UCSD-AML1 (cell line): Measurements from ENCODE around the gene COMMD7.

Experiments
- DNase-seq: peaks from one replicate; lab custom pipeline; 2025; ENCODE audit not compliant: unreplicated experiment; lab: John Stamatoyannopoulos, UW

COMMD7 gene

DNA sequence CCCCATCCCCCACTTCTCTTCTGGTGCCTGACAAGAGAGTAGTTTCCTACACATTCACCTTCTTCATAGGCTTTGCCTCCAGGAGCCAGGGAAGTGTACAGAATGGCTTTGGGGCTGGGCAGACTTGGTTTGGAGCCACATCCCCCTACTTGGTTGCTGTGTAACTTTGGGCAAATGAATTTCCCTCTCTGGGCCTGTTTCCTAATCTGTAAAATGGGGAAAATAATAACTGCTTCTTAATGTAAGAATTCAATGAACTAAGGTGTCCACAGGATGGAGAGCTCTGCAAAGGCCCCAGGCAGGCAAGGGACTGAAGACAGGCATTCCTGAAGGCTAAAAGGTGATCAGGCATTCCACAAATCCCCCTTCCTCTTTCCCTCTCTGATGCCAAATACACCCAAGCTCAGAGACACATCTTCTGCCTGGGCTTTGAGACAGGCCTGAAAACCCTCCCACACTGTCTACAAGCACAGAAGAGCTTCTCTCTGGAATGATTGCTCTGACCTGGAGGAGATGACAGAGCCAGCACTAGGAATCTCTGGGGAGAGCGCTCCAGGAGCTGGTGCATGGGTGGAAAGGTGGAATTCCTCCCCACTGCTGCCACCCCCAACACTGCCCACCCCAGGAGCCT lies 62.6 kb downstream of the COMMD7 start:
- no peak for DNase-seq

DNA sequence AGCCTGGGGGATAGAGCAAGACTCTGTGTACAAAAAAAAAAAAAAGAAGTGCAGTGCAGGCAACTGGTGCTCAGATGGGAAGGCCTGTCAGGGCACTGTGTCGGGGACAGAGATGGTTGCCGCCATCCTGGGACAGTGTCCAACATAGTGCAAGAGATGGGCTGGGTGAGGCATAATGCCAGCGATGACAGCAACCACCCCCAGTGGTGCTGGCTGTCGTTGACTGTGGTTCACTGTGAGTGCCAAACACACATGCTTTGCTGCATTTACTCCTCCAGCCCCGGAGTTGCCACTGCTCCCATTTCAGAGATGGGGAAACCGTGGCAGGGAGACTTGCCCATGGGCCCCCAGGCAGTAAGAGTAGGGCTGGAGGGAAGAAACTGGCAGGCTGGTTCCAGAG lies 64.3 kb downstream of the COMMD7 start:
- no peak for DNase-seq

DNA sequence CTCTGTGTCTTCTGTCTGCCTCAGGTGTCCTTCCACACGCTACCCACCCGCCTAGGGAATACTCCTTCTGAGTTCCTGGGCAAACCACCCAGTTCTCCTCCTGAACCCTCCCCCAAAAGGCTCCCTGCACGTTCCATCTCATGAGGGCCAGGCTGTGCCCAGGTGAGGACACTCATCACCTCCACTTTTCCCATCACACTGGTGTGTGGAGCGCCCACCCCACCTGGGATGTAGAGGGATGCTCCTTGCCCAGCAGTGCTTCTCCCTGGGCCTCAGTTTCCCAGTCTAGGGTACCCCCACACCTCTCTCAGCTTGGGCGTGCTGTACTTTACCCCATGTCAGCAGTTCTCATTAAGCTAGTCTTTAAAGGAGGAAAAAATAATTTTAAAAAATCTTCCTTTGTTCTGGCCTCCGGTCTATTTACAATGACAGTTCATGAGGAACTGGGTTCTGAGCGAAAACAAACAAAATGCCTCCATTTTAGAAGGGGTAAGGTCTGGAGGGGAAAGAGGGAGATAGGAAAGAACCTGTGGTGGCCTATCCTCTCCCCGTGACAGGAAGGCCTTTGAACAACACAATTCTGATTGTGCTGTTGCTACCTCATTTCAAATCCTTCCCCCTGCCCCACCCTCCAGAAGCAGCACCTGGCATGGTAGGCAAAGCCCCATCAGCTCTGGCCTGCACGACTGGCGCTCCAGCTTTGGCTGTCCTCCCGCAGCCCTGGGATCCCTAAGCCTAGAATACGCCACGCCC lies 67.9 kb downstream of the COMMD7 start:
- DNase-seq = no peak

DNA sequence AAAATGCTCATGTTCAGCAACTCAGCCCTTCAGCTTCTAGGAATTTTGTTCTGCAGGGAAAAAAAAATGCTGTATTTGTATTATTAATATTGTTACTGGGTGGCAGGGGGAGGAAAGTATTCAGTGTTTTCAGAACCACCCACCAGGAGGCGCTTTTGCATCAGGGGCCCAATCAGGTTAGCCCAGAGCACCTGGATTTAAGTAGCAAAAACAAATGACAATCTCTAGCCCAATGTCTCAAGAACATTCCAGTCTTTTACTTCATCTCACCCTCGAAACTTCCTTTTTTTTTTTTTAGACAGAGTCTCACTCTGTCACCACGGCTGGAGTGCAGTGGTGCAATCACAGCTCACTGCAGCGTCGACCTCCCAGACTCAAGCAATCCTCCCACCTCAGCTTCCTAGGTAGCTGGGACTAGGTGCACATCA lies 68.9 kb downstream of the COMMD7 start:
- DNase-seq = peak; percentile 69

DNA sequence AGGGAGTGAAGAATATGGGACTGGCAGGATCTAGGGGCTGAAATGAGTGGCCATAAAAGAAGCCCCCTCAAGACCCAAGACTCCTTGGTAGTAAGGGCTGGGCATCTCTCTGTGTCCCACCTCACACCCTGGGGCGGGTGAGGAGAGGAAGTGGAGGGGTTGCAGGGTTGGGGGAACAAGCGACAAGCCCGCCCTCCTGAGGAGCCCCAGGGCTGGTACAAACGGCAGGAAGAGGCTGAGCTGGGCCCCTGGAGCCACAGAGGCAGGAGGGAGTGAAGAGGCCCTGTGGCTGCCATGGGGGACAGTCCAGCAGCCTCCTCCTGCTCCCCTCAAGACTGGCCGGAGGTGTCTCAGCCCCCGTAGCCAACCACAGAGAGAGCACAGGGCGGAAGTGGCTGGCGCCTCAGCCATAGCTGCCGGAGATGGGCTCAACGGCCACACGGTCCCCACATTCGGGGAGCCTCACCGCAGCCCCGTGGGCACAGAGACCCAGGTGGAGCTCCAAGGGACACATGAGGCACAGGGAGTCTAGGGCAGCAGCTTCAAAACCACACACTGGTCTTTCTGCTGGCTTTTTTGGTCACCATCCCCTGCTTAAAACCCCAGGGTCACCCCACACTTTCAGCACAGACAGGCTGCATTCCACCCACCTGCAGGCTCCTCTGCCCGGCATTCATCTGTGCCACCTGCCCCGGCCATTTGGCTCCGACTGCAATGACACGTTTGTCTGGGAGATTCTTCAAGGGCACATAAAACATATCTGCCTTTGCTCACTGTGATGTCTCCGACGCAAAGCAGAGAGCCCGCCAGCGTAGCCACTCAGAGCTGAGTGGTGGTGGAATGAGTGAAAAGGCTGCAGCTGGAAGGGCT lies 70.0 kb downstream of the COMMD7 start:
- peak; percentile 85 for DNase-seq

DNA sequence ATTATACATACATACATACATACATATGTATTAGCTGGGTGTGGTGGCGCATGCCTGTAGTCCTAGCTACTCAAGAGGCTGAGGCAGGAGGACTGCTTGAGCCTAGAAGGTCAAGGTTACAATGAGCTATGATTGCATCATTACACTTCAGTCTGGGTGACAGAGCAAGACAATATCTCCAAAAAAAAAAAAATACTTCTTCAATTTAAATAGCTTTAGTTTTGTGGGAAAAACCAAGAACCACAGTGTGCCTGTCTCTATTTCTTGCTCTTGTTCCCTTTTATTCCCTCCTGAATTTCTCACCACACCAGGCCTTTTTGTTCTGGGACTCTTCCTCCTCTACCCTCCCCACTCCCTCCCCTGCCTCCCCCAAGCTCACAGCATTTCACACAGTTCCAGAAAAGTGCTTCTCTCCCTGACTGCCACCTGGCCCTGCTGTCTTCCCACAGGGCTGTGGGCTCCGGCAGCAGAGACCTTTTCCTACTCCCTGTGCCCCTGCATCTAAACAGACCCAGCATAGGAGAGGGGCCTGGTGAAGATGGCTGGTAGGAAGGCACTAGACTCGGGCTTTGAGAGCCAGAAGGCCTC lies 70.8 kb downstream of the COMMD7 start:
- DNase-seq = peak; percentile 83

DNA sequence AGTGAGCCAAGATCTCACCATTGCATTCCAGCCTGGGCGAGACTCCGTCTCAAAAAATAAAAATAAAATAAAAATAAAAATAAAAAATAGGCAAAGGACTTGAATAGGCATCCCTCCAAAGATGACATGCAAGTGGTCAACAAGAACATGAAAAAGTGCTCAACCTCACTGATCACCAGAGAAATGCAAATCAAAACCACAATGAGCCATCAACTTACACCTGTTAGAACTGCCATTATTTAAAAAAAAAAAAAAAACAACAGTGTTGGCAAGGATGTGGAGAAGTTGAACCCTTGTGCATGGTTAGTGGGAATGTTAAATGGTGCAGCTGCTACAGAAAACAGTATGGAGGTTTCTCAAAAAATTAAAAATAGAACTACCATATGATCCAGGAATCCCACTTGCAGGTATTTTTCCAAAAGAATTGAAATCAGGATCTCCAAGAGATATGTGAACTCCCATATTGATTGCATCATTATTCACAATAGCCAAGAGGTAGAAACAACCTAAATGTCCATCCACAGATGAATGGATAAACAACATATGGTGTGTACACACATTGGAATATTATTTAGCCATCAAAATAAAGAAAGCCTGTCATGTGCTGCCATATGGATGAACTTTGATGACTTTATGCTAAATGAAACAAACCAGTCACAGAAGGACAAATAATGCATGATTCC lies 72.4 kb downstream of the COMMD7 start:
- no peak for DNase-seq

DNA sequence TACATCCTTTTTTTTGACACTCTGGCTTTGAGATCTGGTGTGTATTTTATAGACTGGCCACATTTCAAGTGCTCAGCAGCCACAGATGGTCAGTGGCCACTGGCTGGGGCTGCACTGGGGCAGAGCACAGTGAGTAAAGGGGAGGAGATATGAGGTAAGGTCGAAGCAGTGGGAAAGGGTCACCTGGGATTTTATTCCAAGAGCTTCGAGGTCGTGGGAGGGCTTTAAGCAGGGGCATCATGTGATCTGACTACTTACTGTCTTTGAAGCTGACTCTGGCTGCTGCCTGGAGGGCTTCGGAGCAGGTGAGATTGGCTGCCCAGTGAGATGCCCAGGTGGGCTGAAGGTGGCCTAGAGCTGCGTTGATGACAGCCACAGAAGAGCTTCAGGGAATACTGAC lies 76.2 kb downstream of the COMMD7 start:
- DNase-seq = no peak

DNA sequence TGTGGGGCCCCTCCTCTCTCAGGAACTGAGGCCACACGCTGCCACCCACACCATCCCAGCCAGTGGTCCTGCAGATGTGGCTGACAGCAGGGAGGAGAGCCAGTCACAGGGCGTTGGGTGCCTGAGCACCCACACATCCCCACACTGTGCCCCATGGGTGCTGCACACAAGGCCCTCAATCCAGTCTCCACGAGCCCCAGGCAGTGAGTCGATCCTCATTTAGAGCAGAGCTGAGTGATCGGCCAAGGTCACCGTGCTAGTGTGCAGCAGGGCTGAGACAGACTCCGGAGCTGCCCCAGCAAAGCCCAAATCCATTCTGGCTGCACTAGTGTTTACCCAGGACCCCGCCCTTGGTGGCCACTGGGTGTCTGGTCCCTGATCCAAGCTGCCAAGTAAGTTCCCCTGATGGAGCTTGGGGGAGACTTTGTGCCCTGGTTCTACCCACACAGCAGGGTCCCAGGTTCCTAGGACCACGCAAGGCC lies 78.5 kb downstream of the COMMD7 start:
- peak; percentile 69 for DNase-seq

DNA sequence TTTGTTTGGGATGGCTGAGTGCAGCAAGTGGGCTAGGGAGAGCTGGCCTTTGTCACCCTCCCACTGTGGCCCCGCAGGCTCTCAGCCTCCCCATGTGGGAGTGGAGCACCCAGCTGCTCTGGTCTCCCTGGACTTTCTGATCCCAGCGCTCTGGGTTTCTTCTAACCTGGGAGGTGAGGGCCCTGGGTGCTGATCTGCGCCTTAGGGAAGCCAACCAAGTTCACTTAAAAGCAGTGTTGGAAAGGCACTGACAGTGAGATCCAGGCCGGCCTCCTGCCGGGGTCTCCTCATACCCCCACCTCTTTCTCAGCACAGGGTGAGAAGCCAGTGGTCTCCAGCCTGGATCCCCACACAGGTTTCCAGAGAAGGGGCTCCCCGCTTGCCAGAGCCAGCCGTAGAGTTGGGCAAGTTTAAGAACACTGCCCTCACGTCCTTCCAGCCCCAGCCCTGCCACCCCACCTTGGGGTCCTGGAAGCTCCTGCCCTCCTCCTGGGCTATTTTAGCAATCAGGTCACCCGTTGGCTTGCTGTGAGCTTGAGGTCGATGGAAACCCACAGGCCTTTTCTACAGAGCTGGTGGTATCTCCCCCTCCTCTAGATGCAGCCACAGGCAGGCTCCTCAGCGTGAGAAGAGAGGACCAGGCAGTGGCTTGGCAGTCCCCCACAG lies 79.1 kb downstream of the COMMD7 start:
- DNase-seq = no peak

DNA sequence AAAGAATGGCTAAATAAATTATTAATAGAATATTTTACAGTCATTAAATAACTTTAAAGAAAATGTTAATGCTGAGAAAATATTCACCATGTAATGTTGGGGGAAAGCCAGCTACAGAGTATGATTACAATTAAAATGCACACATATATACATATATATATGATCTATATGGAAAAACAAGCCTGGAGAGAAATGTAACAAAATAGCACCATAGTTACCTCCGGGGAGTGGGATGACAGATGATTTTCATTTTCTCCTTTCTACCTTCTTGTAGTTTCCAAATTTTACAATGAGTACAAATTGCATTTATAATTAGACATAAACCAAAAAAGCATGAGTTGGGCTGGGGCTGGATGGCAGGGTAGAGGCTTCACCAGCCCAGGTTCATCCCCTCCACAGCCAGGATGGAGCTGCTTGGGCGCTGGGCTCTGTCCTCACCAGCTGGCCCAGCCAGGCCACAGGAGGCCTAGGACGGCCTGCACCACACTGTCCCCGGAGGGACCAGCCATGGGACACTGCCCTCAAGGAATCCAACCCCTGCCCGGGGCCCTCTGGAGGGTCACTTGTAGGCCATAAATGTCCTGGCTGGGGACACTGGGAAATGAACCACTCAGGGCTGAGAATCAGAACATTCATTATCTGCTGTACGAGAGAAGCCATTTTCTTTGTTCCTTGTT lies 79.8 kb downstream of the COMMD7 start:
- DNase-seq = no peak

DNA sequence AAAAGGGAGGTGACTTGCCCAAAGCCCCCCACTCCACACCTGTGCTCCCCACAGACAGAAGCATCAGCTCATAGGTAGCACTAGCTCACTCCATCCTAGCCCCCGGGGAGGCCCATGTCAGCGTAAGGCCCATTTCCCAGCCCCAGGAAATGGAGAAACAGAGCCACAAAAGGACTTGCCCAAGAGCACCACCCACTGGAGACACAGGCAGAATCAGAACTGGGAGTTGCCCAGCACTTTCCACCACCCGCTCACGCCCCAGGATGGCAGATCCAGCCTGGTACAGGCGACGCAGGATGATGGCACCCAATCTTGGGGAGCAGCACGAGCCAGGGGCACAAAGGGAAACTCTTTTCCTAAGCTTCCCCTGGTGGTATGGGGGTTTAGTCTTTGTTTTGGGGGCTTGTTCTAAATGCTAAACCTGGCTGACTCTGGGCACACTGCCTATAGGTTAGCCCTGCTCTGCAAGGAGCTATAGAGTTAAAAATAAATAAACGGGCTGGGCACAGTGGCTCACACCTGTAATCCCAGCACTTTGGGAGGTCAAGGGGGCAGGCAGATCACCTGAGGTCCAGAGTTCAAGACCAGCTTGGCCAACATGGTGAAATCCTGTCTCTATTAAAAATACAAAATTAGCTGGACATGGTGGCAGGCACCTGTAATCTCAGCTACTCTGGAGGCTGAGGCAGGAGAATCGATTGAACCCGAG lies 81.3 kb downstream of the COMMD7 start:
- DNase-seq = no peak

DNA sequence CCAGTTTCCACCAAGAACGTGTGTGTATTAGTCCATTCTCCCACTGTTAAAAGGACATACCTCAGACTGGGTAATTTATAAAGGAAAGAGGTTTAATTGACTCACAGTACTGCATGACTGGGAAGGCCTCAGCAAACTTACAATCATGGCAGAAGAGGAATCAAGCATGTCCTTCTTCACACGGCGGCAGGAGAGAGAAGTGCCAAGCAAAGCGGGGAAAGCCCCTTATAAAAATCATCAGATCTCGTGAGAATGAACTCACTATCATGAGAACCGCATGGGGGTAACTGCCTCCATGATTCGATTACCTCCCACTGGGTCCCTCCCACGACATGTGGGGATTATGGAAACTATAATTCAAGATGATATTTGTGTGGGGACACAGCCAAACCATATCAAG lies 82.6 kb downstream of the COMMD7 start:
- DNase-seq = no peak

DNA sequence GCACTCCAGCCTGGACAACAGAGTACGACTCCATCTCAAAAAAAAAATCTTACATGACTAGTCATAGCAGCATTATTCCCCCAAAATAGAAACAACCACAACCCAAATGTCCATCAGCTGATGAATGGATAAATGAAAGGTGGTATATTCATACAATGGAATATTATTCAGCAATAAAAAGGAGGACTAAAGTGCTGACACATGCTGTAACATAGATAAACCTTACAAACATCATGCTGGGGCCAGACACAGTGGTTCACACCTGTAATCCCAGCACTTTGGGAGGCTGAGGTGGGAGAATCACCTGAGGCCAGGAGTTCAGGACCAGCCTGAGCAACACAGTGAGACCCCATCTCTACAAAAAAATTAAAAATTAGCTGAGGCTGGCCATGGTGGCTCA lies 86.4 kb downstream of the COMMD7 start:
- no peak for DNase-seq

DNA sequence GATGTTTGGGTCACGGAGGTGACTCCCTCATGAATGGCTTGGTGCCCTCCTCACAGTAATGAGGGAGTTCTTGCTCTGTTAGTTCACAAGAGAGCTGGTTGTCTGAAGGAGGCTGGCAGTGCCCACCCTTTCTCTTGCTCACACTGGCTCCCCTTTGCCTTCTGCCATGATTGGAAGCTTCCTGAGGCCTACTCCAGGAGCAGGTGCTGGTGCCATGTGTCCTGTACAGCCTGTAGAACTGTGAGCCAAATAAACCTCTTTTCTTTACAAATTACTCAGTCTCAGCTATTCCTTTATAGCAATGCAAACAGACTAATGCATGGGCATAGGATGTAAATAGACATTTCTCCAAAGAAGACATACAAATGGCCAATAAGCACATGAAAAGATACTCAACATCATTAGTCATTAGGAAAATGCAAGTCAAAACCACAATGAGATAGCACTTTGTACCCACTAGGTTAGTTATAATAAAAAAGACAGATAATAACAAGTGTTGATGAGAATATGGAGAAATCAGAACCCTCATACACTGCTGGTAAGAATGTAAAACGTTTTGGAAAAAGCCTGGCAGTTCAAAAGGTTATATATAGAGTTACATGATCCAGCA lies 87.3 kb downstream of the COMMD7 start:
- no peak for DNase-seq

DNA sequence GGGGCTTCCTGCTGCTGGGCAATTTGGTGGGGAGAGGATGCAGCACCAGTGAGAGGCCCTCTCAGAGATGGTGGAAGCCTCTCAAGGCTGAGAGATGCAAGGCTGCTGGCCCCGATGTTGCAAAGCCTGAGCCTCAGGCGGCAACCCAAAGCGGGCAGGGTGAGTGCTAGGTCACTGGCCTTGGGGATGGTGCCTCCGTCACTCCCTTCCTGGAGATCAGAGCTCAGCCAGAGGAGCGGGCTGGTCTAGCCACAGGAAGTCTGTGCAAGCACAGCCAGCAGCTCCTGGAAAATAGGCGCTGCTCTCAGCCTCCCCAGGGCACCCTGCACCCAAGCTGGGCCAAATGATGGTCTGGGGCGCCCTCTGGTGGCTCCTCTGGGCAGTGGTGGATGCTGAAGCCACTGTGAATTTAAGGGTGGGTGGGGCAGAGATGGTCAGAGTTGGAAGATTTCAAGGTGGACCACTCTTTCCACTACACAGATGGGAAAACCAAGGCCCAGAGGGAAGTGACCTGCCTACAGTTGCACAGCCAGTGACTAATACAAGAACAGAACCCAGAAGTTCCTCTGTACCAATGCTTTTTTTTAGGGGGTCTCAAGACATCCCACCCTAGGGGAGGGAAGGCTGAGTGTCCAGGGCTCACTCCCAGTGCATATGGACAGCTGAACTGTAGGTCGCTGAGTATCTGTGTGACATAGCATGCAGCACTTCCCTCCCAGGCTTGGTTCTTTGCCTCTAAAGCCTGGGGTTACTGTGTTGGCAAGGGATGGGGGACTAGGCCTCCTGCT lies 90.3 kb downstream of the COMMD7 start:
- DNase-seq = peak; percentile 94
